ENCODE results near the gene TRIM71.

TRIM71 gene

GRCh38 chr3:32872487-32873382, 54.9 kb downstream of the TRIM71 start:
- Histone ChIP-seq H3K27ac (ENCODE audit: low read depth, low read length, poor library complexity, severe bottlenecking) (no peak overlapping the region), H3K9me2 (ENCODE audit: low read depth, low read length) (no peaks in the 10 kb centered on the region)

DNA sequence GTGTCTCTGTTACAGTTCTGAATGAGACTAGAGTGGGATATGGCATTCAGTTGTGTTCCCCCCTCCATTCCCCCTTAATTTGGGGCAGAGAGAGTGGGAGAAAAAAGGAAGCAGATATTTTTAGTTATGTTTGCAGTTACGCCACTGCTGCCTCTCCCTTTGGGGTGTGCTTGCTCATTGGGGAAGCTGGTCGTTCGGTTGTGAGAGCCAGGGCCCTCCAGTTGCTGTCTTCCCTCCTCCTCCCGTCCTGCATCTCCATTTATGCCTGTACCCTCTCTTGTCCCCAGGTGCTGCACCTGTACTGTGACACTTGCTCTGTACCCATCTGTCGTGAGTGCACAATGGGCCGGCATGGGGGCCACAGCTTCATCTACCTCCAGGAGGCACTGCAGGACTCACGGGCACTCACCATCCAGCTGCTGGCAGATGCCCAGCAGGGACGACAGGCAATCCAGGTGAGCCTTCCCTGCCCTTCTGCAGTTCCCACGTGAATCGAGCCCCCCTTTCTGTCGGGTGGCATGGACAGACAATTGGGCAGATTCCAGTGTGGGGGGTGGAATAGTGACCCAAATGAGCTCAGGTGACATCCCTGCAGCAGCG, 55.8 kb downstream of the TRIM71 start:
- no peaks in the 10 kb centered on the region for H3K27me3 ChIP-seq (ENCODE audit: insufficient read depth, low read length)

More at GRCh38 chr3:32872487-32873382, 54.9 kb downstream of the TRIM71 start:
- Histone ChIP-seq H4K20me1 (ENCODE audit: insufficient read depth, low read length) (no peaks in the 10 kb centered on the region), H3K36me3 (ENCODE audit: insufficient read depth, low read length) (no peaks in the 10 kb centered on the region), H2AFZ (ENCODE audit: low read length) (no peak overlapping the region), H3F3A (ENCODE audit: insufficient read depth, low read length) (no peaks in the 10 kb centered on the region), H3K4me3 (ENCODE audit: low read depth, low read length, poor library complexity, severe bottlenecking) (no peak overlapping the region), H3K4me1 (ENCODE audit: insufficient read depth, low read length, severe bottlenecking) (no peaks in the 10 kb centered on the region), H3K4me2 (ENCODE audit: low read length) (no peak overlapping the region), H3K9me3 (ENCODE audit: low read length) (no peaks in the 10 kb centered on the region), H3K9ac (ENCODE audit: low read length) (no peak overlapping the region), H3K79me2 (ENCODE audit: insufficient read depth, low read length) (no peaks in the 10 kb centered on the region), H3K27me3 (ENCODE audit: insufficient read depth, low read length) (no peaks in the 10 kb centered on the region)
- TF ChIP-seq EZH2 (IDR thresholded peaks at IDR 0.05; ENCODE audit: borderline replicate concordance, low read length) (no peak), CTCF (IDR thresholded peaks at IDR 0.05; ENCODE audit: low read length) (no peak)

DNA sequence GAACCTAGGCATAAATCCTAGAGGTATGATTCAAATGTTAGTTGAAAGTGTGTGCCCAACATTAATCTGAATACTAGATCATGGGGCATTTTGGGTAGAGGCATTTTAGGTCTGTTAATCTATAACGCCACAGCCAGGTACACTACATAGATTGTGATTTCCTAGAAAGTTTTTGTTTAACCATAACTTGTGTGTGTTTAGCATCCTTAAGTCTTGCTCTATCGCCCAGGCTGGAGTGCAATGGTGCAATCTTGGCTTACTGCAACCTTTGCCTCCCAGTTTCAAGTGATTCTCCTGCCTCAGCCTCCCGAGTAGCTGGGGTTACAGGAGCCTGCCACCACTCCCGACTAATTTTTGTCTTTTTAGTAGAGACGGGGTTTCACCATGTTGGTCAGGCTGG, 59.1 kb downstream of the TRIM71 start:
- Histone ChIP-seq H4K20me1 (ENCODE audit: insufficient read depth, low read length) (no peaks in the 10 kb centered on the region), H3K4me3 (ENCODE audit: low read depth, low read length, poor library complexity, severe bottlenecking) (no peak overlapping the region), H3K9ac (ENCODE audit: low read length) (no peak overlapping the region), H2AFZ (ENCODE audit: low read length) (no peak overlapping the region), H3K9me3 (ENCODE audit: low read length) (no peaks in the 10 kb centered on the region), H3K27ac (ENCODE audit: low read depth, low read length, poor library complexity, severe bottlenecking) (no peak overlapping the region), H3K36me3 (ENCODE audit: insufficient read depth, low read length) (no peaks in the 10 kb centered on the region), H3K4me2 (ENCODE audit: low read length) (no peak overlapping the region), H3F3A (ENCODE audit: insufficient read depth, low read length) (no peaks in the 10 kb centered on the region), H3K4me1 (ENCODE audit: insufficient read depth, low read length, severe bottlenecking) (no peaks in the 10 kb centered on the region), H3K9me2 (ENCODE audit: low read depth, low read length) (no peaks in the 10 kb centered on the region), H3K79me2 (ENCODE audit: insufficient read depth, low read length) (no peaks in the 10 kb centered on the region), H3K27me3 (ENCODE audit: insufficient read depth, low read length) (peaks cover 5% of the 10 kb centered on the region; the same call in 1 of the 2 replicates)
- TF ChIP-seq CTCF (IDR thresholded peaks at IDR 0.05; ENCODE audit: low read length) (no peak), EZH2 (IDR thresholded peaks at IDR 0.05; ENCODE audit: borderline replicate concordance, low read length) (no peak)

More for the DNA sequence above, 55.8 kb downstream of the TRIM71 start:
- Histone ChIP-seq H3F3A (ENCODE audit: insufficient read depth, low read length) (no peaks in the 10 kb centered on the region), H3K9me3 (ENCODE audit: low read length) (no peaks in the 10 kb centered on the region), H3K9ac (ENCODE audit: low read length) (no peak overlapping the region), H3K4me1 (ENCODE audit: insufficient read depth, low read length, severe bottlenecking) (no peaks in the 10 kb centered on the region), H3K79me2 (ENCODE audit: insufficient read depth, low read length) (no peaks in the 10 kb centered on the region), H4K20me1 (ENCODE audit: insufficient read depth, low read length) (no peaks in the 10 kb centered on the region), H3K27ac (ENCODE audit: low read depth, low read length, poor library complexity, severe bottlenecking) (no peak overlapping the region), H3K4me3 (ENCODE audit: low read depth, low read length, poor library complexity, severe bottlenecking) (no peak overlapping the region), H2AFZ (ENCODE audit: low read length) (no peak overlapping the region), H3K36me3 (ENCODE audit: insufficient read depth, low read length) (no peaks in the 10 kb centered on the region), H3K9me2 (ENCODE audit: low read depth, low read length) (no peaks in the 10 kb centered on the region), H3K4me2 (ENCODE audit: low read length) (no peak overlapping the region)
- no peak for TF ChIP-seq CTCF (IDR thresholded peaks at IDR 0.05; ENCODE audit: low read length)
